Hair follicular keratinocyte (primary cell): ENCODE data around the gene ARHGAP5. TPM values are rescaled to one million over a fixed set of nuclear protein-coding genes. Genes with fewer than 3 reads are reported as not detected.

Experiments
- total RNA-seq: library from RNA; depleted of rRNA; stranded (reverse); fragments of >200 nt; gene quantifications from 2 replicates; pipeline ENCODE4 v1.2.3, GENCODE V29; 2015

ARHGAP5 gene, protein sequence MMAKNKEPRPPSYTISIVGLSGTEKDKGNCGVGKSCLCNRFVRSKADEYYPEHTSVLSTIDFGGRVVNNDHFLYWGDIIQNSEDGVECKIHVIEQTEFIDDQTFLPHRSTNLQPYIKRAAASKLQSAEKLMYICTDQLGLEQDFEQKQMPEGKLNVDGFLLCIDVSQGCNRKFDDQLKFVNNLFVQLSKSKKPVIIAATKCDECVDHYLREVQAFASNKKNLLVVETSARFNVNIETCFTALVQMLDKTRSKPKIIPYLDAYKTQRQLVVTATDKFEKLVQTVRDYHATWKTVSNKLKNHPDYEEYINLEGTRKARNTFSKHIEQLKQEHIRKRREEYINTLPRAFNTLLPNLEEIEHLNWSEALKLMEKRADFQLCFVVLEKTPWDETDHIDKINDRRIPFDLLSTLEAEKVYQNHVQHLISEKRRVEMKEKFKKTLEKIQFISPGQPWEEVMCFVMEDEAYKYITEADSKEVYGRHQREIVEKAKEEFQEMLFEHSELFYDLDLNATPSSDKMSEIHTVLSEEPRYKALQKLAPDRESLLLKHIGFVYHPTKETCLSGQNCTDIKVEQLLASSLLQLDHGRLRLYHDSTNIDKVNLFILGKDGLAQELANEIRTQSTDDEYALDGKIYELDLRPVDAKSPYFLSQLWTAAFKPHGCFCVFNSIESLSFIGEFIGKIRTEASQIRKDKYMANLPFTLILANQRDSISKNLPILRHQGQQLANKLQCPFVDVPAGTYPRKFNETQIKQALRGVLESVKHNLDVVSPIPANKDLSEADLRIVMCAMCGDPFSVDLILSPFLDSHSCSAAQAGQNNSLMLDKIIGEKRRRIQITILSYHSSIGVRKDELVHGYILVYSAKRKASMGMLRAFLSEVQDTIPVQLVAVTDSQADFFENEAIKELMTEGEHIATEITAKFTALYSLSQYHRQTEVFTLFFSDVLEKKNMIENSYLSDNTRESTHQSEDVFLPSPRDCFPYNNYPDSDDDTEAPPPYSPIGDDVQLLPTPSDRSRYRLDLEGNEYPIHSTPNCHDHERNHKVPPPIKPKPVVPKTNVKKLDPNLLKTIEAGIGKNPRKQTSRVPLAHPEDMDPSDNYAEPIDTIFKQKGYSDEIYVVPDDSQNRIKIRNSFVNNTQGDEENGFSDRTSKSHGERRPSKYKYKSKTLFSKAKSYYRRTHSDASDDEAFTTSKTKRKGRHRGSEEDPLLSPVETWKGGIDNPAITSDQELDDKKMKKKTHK (N-terminal part only)
- 37.3 and 61.1 TPM in 2 replicates for total RNA-seq

DNA sequence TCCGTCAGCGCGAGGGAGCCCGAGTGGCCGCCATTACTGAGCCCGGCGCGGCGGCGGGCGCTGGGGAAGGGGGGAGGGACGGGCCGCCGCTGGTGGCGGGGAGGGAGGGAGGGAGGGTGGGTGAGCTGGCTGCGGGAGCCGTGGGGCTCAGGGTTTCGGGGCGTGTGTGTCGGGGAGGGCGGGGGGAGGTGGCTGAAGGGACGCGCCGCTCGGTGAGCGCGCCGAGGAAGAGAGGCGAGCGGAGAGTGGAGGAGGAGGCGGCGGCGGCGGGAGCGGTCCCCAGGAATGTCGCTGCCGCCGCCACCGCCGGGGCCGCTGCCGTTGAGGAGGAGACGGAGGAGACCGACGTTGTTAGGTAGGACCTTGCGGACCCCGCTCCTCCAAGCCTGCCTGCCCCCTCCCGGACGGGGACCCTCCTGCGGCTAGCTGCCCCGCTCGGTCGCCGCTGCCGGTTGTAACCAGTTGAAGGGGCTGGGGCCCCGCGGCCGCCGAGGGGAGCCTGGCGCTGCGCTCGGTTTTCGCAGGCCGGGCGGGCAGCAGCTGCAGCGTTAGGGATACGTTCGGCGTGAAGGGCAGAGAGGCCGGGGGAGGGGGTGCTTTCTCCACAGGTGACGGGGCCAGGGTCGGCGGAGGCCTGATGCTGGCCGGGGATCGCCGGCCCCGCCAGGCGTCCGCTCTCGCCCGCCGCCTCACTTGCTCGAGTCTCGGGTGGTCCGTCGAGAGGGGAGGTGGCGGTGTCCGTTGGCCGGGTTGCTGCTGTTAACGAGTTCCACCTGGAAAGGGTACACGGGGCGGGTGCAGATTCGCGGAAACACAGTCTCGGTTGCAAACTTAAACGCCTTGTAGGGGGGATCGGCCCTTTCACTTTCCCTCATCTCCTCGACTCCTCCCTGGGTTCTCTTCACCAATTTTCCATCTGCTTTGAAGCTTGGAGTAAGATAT, at the start of gene ARHGAP5:
TSS of gene ARHGAP5 (plus strand) at position 224 of the 942 bp plus-strand sequence. CDS start 13,366 bp downstream, outside the sequence.

DNA sequence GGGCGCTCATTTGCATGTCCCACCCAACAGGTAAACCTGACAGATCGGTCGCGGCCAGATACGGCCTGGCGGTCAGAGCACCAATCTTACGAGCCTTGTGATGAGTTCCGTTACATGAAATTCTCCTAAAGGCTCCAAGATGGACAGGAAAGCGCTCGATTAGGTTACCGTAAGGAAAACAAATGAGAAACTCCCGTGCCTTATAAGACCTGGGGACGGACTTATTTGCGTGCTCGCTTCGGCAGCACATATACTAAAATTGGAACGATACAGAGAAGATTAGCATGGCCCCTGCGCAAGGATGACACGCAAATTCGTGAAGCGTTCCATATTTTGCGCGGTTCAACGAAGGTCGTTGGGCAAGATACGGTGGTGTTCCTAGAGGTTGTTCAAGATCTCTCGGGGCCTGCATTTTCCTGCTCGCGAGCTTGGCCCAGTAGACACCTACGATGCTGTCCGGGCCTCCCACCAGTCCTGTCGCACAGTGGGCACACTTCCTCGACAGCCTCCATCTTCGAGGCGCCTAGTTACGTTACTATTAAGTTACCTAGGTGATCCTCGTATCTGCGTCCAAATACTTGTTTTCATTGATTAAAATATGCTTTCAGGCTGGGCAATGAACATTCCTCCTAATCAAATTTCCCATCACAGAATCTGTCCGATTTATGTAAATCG, 124.8 kb downstream of the ARHGAP5 start, which contains the start of gene RNU6-7:
TSS of gene RNU6-7 (plus strand) at position 230 of the 675 bp plus-strand sequence.

DNA sequence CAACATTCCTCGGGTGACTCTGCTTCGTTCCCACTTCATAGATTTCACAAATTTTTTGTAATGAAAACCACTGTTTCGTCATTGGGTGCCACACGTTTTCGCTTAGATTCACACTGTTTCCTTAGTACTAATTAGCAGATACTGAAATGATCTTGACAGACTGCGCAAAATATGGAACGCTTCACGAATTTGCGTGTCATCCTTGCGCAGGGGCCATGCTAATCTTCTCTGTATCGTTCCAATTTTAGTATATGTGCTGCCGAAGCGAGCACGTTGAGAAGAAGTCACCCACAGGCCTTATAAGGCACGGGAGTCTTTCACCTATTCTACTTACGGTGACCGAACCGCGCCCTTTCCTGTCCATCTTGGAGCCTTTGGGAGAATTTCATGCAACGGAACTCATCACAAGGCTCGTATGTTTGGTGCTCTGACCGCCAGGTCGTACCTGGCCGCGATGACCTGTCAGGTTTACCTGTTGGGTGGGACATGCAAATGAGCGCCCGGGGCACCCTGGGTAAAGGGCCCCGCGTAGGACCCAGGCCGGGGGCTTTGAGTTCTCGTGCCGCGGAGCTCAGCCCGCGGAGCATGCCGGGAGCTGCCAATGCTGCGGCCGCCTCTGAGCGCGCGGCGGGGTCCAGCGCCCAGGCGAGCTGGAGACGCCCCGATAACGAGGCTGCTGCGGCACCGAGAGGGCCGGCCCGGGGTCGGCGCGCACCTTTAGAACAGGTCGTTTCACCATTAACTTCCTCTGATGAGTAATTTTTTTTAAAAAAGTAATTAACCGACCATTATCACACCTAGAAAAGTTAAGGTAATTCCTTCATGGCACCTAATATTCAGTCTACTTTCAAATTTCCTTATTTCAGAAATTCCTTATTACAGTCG, 126.1 kb downstream of the ARHGAP5 start, which contains the start of gene RNU6-8:
TSS of gene RNU6-8 (minus strand) at position 272 of the 885 bp plus-strand sequence.

Other genes starting within 250 kb of the ARHGAP5 start
- not detected in 2 replicates for gene RNU6-7, start 124.7 kb downstream of the ARHGAP5 start, total RNA-seq
- gene RNU6-8, start 126.0 kb downstream of the ARHGAP5 start, total RNA-seq, result not detected in 2 replicates